WI38 (cell line): ENCODE data around the gene GIPC2.

Experiments used
- H3K4me3 ChIP-seq: 2 replicates; pipeline ENCODE4 v1.5.1; 2011; ENCODE audit warnings: low read depth, mild to moderate bottlenecking, control low read depth, low read length
- CTCF ChIP-seq: IDR thresholded peaks from 2 replicates; pipeline ENCODE4 v1.5.1; 2012; ENCODE audit warnings: low read depth, mild to moderate bottlenecking, control low read depth, low read length

Gene GIPC2

DNA sequence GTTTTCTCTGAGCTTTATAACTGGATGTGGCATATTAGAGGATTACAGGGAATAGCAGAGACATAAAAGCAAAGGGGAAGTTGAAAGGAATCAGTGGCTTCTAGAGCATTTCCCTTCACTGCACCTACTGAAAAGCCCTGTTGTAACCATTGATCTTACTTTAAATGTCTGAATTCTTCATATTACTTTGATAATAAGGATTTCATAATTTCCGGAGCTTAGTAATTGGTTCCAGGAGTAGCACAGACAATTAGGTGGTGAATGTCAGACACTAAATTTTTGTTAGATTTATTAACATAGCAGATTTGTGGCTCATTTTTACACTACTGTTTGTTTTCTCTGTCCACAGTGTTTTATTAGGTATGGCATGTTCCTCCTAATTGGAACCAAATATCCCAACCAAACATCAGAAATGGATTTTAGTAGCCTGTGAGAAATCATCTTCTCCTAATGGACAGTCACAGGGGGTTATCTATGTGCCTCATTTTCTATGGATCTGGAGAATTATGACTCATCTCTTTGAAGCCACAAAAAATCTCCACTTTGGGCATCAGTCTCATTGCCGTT is 100.5 kb downstream of the GIPC2 start:
- H3K4me3 ChIP-seq, result no peak overlapping the region
- no peak for TF ChIP-seq CTCF

- no peak overlapping the region for H3K4me3 ChIP-seq
- TF ChIP-seq CTCF, result no peak
These were observed 101.3 kb downstream of the GIPC2 start for GRCh38 chr1:78147031-78147430.

- no peak overlapping the region for H3K4me3 ChIP-seq
- no peak for TF ChIP-seq CTCF
These were observed 107.4 kb downstream of the GIPC2 start for GRCh38 chr1:78153092-78153736.

DNA sequence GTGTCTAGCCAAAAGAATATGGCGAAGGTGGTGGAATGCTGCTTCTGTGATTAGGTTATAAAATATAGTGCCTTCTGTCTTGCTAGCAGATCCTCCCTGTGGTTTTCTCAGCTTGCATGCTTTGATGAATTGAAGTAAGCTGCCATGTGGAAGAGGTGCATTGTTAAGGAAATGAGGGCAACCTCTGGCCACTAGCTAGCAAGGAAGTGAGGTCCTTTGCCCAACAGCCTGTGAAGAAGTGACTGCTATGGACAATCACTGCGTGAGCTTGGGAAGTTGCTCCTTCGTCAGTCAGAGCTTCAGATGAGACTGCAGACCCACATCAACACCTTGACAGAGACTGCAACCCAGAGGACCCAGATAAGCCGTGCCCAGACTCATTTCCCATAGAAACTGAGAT is 109.4 kb downstream of the GIPC2 start:
- H3K4me3 ChIP-seq, result no peak overlapping the region
- TF ChIP-seq CTCF, result no peak

DNA sequence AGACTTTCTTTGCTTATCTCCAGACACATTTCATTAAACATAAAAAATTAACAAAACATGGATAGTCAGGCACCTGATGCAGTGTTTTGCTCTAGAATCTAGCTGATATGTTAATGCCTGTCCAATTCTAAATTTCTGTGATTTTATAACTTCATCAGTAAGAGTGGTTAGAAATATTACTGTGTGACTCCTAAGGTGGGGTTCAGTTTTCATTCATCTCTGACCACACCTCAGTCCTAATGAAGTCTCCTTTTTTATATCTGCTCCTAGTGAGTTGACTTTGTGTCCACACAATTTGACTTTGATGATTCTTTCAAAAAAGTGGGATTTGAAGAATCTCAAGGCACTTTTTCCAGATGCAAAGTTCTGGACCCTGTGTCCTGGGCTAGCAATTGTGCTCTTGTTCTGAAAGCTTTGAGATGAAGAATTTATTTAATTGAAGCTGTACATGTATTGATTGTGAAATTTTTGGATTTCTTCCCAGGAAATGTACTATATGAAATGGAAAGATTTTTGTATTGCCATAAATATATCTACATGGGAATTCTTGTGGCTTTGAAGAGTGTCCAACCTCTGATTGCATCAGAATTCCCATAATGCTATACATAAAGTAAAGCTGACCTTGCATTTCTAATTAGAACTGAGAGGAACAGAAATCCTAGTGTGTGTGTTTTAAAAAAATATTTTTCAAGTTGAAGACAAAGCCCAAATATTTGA is 111.2 kb downstream of the GIPC2 start:
- H3K4me3 ChIP-seq, result no peak overlapping the region
- no peak for TF ChIP-seq CTCF

DNA sequence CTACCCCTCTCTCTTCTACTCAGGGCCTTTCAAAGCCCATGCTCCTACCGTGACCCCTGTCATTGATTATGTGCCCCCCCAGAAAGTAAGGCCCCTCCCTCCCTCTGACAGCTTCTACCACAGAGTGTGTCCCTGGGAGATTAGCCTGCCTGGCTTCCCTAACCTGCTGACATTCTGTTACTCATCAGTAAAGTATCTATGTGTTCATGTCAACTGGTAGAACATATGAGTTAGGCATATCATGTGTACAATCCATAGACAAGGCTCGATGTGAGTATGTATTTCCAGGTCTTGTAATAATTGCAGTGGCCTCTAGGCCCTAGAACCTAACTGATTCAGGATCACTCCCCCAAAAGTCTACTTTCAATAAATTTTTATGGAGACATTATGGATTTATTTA is 120.0 kb downstream of the GIPC2 start:
- TF ChIP-seq CTCF, result no peak
- no peak overlapping the region for H3K4me3 ChIP-seq

DNA sequence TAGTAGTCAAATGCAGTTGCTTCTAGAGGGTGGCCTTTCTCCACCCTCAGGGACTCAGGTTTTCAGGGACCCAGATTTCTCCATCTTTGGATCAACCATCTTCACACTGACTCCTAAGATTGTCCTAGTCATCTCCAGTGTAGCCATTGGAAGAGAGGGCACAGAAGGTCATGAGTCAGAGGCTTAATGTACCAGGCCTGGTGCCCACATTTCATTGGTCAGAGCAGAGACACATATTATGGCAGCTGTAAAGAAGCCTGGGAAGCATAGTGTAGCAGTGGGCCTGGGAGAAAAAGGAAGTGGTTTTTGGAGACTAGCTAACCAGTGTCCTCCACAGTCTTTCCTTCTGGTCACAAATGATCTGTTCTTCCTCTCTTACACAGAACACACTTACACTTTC is 122.5 kb downstream of the GIPC2 start:
- H3K4me3 ChIP-seq, result no peak overlapping the region
- no peak for TF ChIP-seq CTCF
